IMR-90 (cell line): ENCODE measurements around the gene ENDOG. TPM values are rescaled to one million over a fixed set of nuclear protein-coding genes. Genes with fewer than 3 reads are reported as not detected.

Experiments used
- ATAC-seq: fragments of 200-7000 bp; cut with Tn5 transposase; 2 replicates; pipeline ENCODE4 v1.9.1; 2020; ENCODE audit warnings: low read depth, mild to moderate bottlenecking, moderate library complexity
- BruUV-seq: library from RNA; stranded (reverse); fragments of 400-500 nt; replicated peaks from 2 replicates; lab custom pipeline; 2021; lab: Mats Ljungman, UMichigan
- CTCF ChIA-PET: fragments of 300-600 bp; formaldehyde crosslinking; extraction: SDS; loops from one replicate; lab custom pipeline; 2021; ENCODE audit warnings: antibody characterized with exemption; lab: Yijun Ruan, JAX
- POLR2A ChIA-PET: fragments of 300-600 bp; sonication (Branson Sonifier 250); formaldehyde crosslinking; loops from one replicate; lab custom pipeline; 2022; ENCODE audit warnings: antibody characterized with exemption; ENCODE audit not compliant: unreplicated experiment; lab: Charles Lee
- DNase-seq: peaks from one replicate; pipeline ENCODE4 v3.0.0; 2013
- H2AFZ ChIP-seq: replicated peaks from 2 replicates; pipeline ENCODE3; 2013; ENCODE audit warnings: low read length, mild to moderate bottlenecking; ENCODE audit not compliant: poor library complexity
- H2AK5ac ChIP-seq: 2 replicates; pipeline ENCODE4 v1.6.1; 2013; ENCODE audit warnings: low read depth, low read length, inconsistent platforms
- H2AK9ac ChIP-seq: replicated peaks from 2 replicates; pipeline ENCODE3; 2013; ENCODE audit warnings: mild to moderate bottlenecking, low read depth, low read length, moderate library complexity; ENCODE audit not compliant: poor library complexity
- H2BK120ac ChIP-seq: 2 replicates; pipeline ENCODE4 v1.6.1; 2013; ENCODE audit warnings: low read depth, low read length, inconsistent platforms
- H2BK15ac ChIP-seq: 3 replicates; pipeline ENCODE4 v1.6.1; 2013; ENCODE audit warnings: low read depth, low read length, inconsistent platforms
- H2BK20ac ChIP-seq: 2 replicates; pipeline ENCODE4 v1.6.1; 2013; ENCODE audit warnings: low read depth, mild to moderate bottlenecking, inconsistent platforms, low read length, moderate library complexity
- H2BK5ac ChIP-seq: 2 replicates; pipeline ENCODE4 v1.6.1; 2013; ENCODE audit warnings: mild to moderate bottlenecking, low read depth, low read length, inconsistent platforms; ENCODE audit not compliant: poor library complexity, severe bottlenecking
- H3K14ac ChIP-seq: replicated peaks from 2 replicates; pipeline ENCODE4 v1.6.1; 2013; ENCODE audit warnings: low read depth, low read length, inconsistent platforms
- H3K18ac ChIP-seq: 2 replicates; pipeline ENCODE4 v1.6.1; 2013; ENCODE audit warnings: low read depth, low read length, control low read depth
- H3K23ac ChIP-seq: 2 replicates; pipeline ENCODE4 v1.6.1; 2013; ENCODE audit warnings: low read depth, low read length, inconsistent platforms
- H3K27ac ChIP-seq: 2 replicates; pipeline ENCODE4 v1.5.1; 2013; ENCODE audit warnings: mild to moderate bottlenecking, control low read depth, low read length; ENCODE audit not compliant: insufficient read depth
- H3K27me3 ChIP-seq: 2 replicates; pipeline ENCODE4 v1.6.1; 2013; ENCODE audit warnings: low read length; ENCODE audit not compliant: control insufficient read depth, insufficient read depth
- H3K36me3 ChIP-seq: 2 replicates; pipeline ENCODE4 v1.6.1; 2013; ENCODE audit warnings: low read length, mixed read lengths; ENCODE audit not compliant: control insufficient read depth, insufficient read depth
- H3K4ac ChIP-seq: 2 replicates; pipeline ENCODE4 v1.6.1; 2013; ENCODE audit warnings: low read depth, low read length, inconsistent platforms
- H3K4me1 ChIP-seq: 2 replicates; pipeline ENCODE4 v1.6.1; 2013; ENCODE audit warnings: low read length, mixed read lengths; ENCODE audit not compliant: control insufficient read depth, insufficient read depth
- H3K4me2 ChIP-seq: 2 replicates; pipeline ENCODE4 v1.6.1; 2013; ENCODE audit warnings: low read depth, mild to moderate bottlenecking, control low read depth, low read length, moderate library complexity
- H3K4me3 ChIP-seq: 2 replicates; pipeline ENCODE4 v1.5.1; 2013; ENCODE audit warnings: low read depth, mild to moderate bottlenecking, control low read depth, low read length, moderate library complexity; ENCODE audit not compliant: insufficient read depth
- H3K56ac ChIP-seq: 2 replicates; pipeline ENCODE4 v1.6.1; 2013; ENCODE audit warnings: low read length, inconsistent platforms; ENCODE audit not compliant: insufficient read depth; ENCODE audit errors: extremely low read depth
- H3K79me1 ChIP-seq, 2 experiments: 2 replicates each; pipeline ENCODE4 v1.6.1; 2013; ENCODE audit warnings: low read length in 2 of 2, inconsistent platforms in 1 of 2, low read depth in 1 of 2
- H3K9ac ChIP-seq: 2 replicates; pipeline ENCODE4 v1.6.1; 2013; ENCODE audit warnings: low read depth, low read length, control low read depth
- H3K9me1 ChIP-seq: 2 replicates; pipeline ENCODE4 v1.6.1; 2013; ENCODE audit warnings: low read length, inconsistent platforms; ENCODE audit not compliant: insufficient read depth
- H3K9me3 ChIP-seq: 2 replicates; pipeline ENCODE4 v1.6.1; 2013; ENCODE audit warnings: low read length; ENCODE audit not compliant: control insufficient read depth, insufficient read depth
- H4K20me1 ChIP-seq: 2 replicates; pipeline ENCODE4 v1.6.1; 2013; ENCODE audit warnings: low read length, inconsistent platforms; ENCODE audit not compliant: insufficient read depth
- H4K5ac ChIP-seq: 2 replicates; pipeline ENCODE4 v1.6.1; 2013; ENCODE audit warnings: mild to moderate bottlenecking, low read depth, low read length, control low read depth
- H4K8ac ChIP-seq, 2 experiments: 2 replicates each; pipeline ENCODE4 v1.6.1; 2013; ENCODE audit warnings: low read depth in 2 of 2, low read length in 2 of 2, control low read depth in 1 of 2, inconsistent platforms in 1 of 2
- H4K91ac ChIP-seq: 2 replicates; pipeline ENCODE4 v1.6.1; 2013; ENCODE audit warnings: low read depth, low read length, inconsistent platforms; ENCODE audit not compliant: insufficient read depth
- BHLHE40 ChIP-seq: fragments of 150-350 bp; IDR thresholded peaks from 2 replicates; pipeline ENCODE4 v1.6.1; 2016; ENCODE audit warnings: mild to moderate bottlenecking, low read depth, low read length
- CEBPB ChIP-seq: IDR thresholded peaks from 2 replicates; pipeline ENCODE4 v1.6.1; 2012; ENCODE audit warnings: low read depth, low read length, improper control_type of control experiment
- CHD1 ChIP-seq: IDR thresholded peaks from 2 replicates; pipeline ENCODE4 v1.6.1; 2012; ENCODE audit warnings: low read depth, low read length, improper control_type of control experiment
- FOS ChIP-seq: fragments of 150-350 bp; IDR thresholded peaks from 2 replicates; pipeline ENCODE4 v1.6.1; 2016; ENCODE audit warnings: low read depth, low read length
- MXI1 ChIP-seq: IDR thresholded peaks from 2 replicates; pipeline ENCODE4 v1.6.1; 2012; ENCODE audit warnings: low read depth, mild to moderate bottlenecking, low read length, moderate library complexity, borderline replicate concordance
- NFE2L2 ChIP-seq: fragments of 150-350 bp; IDR thresholded peaks from 2 replicates; pipeline ENCODE4 v1.6.1; 2016; ENCODE audit warnings: low read depth, mild to moderate bottlenecking, low read length
- USF2 ChIP-seq: fragments of 150-350 bp; IDR thresholded peaks from 2 replicates; pipeline ENCODE4 v1.6.1; 2017; ENCODE audit warnings: mild to moderate bottlenecking, antibody characterized with exemption, low read length, low read depth
- WGBS, 2 experiments: methylation state at CpG; one replicate each; pipeline versions ENCODE4 v1.1.5 to v1.1.7; 2013; ENCODE audit warnings: missing lambda C conversion rate in 2 of 2; ENCODE audit not compliant: insufficient read length in 1 of 2; ENCODE audit errors: extremely low coverage in 2 of 2; 5-methylcytosine and 5-hydroxymethylcytosine counted together
- dilution Hi-C: fragments of 300-500 bp; cut with HindIII; formaldehyde crosslinking; loops from one replicate; pipeline ENCODE4 v1.14.3; 2018; ENCODE audit warnings: low sequenced_read_pairs; ENCODE audit not compliant: unreplicated experiment
- in situ Hi-C: fragments of 300-500 bp; cut with MboI; formaldehyde crosslinking; loops from 3 replicates; pipeline ENCODE4 v1.14.3; 2019; ENCODE audit warnings: low sequenced_read_pairs, inconsistent platforms, mixed read lengths
- intact Hi-C: fragments of 100-400 bp; cut with micrococcal nuclease; formaldehyde crosslinking; loops from 2 replicates; pipeline ENCODE4 v1.10.0; 2022
- polyA plus RNA-seq, 3 experiments: library from polyadenylated mRNA; depleted of rRNA; stranded (reverse); fragments of >200 nt; gene quantifications; 2 replicates each; pipeline ENCODE4 v1.2.3, GENCODE V29; 2012; ENCODE audit warnings: low replicate concordance in 1 of 3
- total RNA-seq: library from RNA; depleted of rRNA; stranded (reverse); fragments of >200 nt; gene quantifications from 2 replicates; pipeline ENCODE4 v1.2.3, GENCODE V29; 2012
- TF ChIP-seq, protein P1 (sequence below): fragments of 150-350 bp; IDR thresholded peaks from 2 replicates; pipeline ENCODE4 v1.6.1; 2016; ENCODE audit warnings: low read depth, mild to moderate bottlenecking, low read length, moderate library complexity, borderline replicate concordance
- TF ChIP-seq, protein P2 (sequence below): conservative IDR thresholded peaks from 2 replicates; pipeline ENCODE4 v1.5.1; 2012; ENCODE audit warnings: mild to moderate bottlenecking, low read depth, low read length, improper control_type of control experiment

Gene ENDOG
- total and polyA plus RNA-seq, 2 of the 4 experiments (the other 2 are of a cell fraction) = 9.9 to 16.2 TPM

- H2BK15ac ChIP-seq = no peak overlapping the region
- no peak overlapping the region for H3K18ac ChIP-seq
- H3K9me3 ChIP-seq = no peaks in the 10 kb centered on the region; the same call in 1 of the 2 replicates
- no peaks in the 10 kb centered on the region for H3K4me1 ChIP-seq
- H3K9ac ChIP-seq = no peak overlapping the region
- H4K91ac ChIP-seq = no peak overlapping the region
- intact Hi-C loops = no loop called here
- ChIA-PET POLR2A (interaction anchor here (1.1 kb wide), 1 partner anchor 28 kb away, joined by 16 read pairs; no protein-coding TSS in a partner anchor), CTCF (interaction anchor here (0.6 kb wide), 1 partner anchor 159 kb away, joined by 3 read pairs; no protein-coding TSS in a partner anchor)
- BruUV-seq = no TSS peak
- H3K4me3 ChIP-seq = no peak overlapping the region
- peaks cover 3% of the 10 kb centered on the region; the same call in 1 of the 2 replicates for H3K36me3 ChIP-seq
- no peak overlapping the region for H2BK120ac ChIP-seq
- DNase-seq = no peak
- TF ChIP-seq FOS = no peak
- TF ChIP-seq CHD1 = no peak
- TF ChIP-seq USF2 = no peak
- TF ChIP-seq, protein P1, sequence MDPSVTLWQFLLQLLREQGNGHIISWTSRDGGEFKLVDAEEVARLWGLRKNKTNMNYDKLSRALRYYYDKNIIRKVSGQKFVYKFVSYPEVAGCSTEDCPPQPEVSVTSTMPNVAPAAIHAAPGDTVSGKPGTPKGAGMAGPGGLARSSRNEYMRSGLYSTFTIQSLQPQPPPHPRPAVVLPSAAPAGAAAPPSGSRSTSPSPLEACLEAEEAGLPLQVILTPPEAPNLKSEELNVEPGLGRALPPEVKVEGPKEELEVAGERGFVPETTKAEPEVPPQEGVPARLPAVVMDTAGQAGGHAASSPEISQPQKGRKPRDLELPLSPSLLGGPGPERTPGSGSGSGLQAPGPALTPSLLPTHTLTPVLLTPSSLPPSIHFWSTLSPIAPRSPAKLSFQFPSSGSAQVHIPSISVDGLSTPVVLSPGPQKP = no peak
- TF ChIP-seq NFE2L2 = no peak
- no peak for TF ChIP-seq CEBPB
- no peak for TF ChIP-seq MXI1
- TF ChIP-seq, protein P2, sequence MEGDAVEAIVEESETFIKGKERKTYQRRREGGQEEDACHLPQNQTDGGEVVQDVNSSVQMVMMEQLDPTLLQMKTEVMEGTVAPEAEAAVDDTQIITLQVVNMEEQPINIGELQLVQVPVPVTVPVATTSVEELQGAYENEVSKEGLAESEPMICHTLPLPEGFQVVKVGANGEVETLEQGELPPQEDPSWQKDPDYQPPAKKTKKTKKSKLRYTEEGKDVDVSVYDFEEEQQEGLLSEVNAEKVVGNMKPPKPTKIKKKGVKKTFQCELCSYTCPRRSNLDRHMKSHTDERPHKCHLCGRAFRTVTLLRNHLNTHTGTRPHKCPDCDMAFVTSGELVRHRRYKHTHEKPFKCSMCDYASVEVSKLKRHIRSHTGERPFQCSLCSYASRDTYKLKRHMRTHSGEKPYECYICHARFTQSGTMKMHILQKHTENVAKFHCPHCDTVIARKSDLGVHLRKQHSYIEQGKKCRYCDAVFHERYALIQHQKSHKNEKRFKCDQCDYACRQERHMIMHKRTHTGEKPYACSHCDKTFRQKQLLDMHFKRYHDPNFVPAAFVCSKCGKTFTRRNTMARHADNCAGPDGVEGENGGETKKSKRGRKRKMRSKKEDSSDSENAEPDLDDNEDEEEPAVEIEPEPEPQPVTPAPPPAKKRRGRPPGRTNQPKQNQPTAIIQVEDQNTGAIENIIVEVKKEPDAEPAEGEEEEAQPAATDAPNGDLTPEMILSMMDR = 0 out of 2 replicates have a peak, but pooled peaks have one; percentile 3
- no peak for TF ChIP-seq BHLHE40
- no peak overlapping the region for H3K56ac ChIP-seq
- H3K14ac ChIP-seq = no peak overlapping the region
- H2BK20ac ChIP-seq = no peak overlapping the region
- H2BK5ac ChIP-seq = no peak overlapping the region
- no peak overlapping the region for H4K5ac ChIP-seq
- peak; percentile 82 for ATAC-seq
- WGBS, 2 experiments = 17% methylated on average over 1 of the region's 13 CpGs; no CpG with 5 or more reads in 1 of the 2 experiments
- in situ Hi-C loops = no loop called here
- H2AK9ac ChIP-seq = no peak overlapping the region
- no peak overlapping the region for H2AK5ac ChIP-seq
- H3K23ac ChIP-seq = no peak overlapping the region
- H3K9me1 ChIP-seq = 0 out of 2 replicates have a peak, but pooled peaks cover 3% of the 10 kb centered on the region
- no peaks in the 10 kb centered on the region; the same call in 1 of the 2 replicates for H4K20me1 ChIP-seq
- no peak overlapping the region for H3K27ac ChIP-seq
- H4K8ac ChIP-seq = no peak overlapping the region
- no peak overlapping the region for H3K4me2 ChIP-seq
- H3K27me3 ChIP-seq = no peaks in the 10 kb centered on the region
- dilution Hi-C loops = no loop called here
- no peak overlapping the region for H2AFZ ChIP-seq
- no peak overlapping the region for H3K4ac ChIP-seq
- H3K79me1 ChIP-seq = peaks cover 0 to 14% of the 10 kb centered on the region in 2 experiments; a peak in 2 of 4 replicates
Observed at GRCh38 chr9:128845186-128845931, 27.1 kb downstream of the ENDOG start.
